T1000 (cell line): ENCODE results near the gene WWP2.

Source experiments
- DNase-seq: peaks from one replicate; lab custom pipeline; 2025; ENCODE audit warnings: mixed read lengths; lab: John Stamatoyannopoulos, UW

WWP2 gene

GRCh38 chr16:69926241-69926640 is 164.1 kb downstream of the WWP2 start:
- no peak for DNase-seq

- DNase-seq = no peak
These were observed 165.1 kb downstream of the WWP2 start for GRCh38 chr16:69927056-69927757.

GRCh38 chr16:69928856-69929400 is 166.8 kb downstream of the WWP2 start:
- DNase-seq = no peak

- no peak for DNase-seq
These were observed 167.3 kb downstream of the WWP2 start for GRCh38 chr16:69929480-69929879.

GRCh38 chr16:69930117-69930776 is 168.1 kb downstream of the WWP2 start:
- peak; percentile 9 for DNase-seq

GRCh38 chr16:69931631-69932030 is 169.5 kb downstream of the WWP2 start:
- DNase-seq = no peak

- no peak for DNase-seq
These were observed 170.1 kb downstream of the WWP2 start for GRCh38 chr16:69932228-69932627.

- DNase-seq = no peak
These were observed 170.7 kb downstream of the WWP2 start for GRCh38 chr16:69932691-69933392.

- DNase-seq = no peak
These were observed 171.9 kb downstream of the WWP2 start for GRCh38 chr16:69934044-69934443.

- DNase-seq = no peak
These were observed 172.6 kb downstream of the WWP2 start for GRCh38 chr16:69934751-69935150.

- DNase-seq = no peak
These were observed 173.2 kb downstream of the WWP2 start for GRCh38 chr16:69935278-69935711.

- no peak for DNase-seq
These were observed 173.6 kb downstream of the WWP2 start for GRCh38 chr16:69935740-69936139.

- no peak for DNase-seq
These were observed 174.1 kb downstream of the WWP2 start for GRCh38 chr16:69936252-69936651.

- DNase-seq = no peak
These were observed 174.6 kb downstream of the WWP2 start for GRCh38 chr16:69936751-69937211.

- no peak for DNase-seq
These were observed 175.4 kb downstream of the WWP2 start for GRCh38 chr16:69937465-69937951.

GRCh38 chr16:69938981-69939820 is 177.1 kb downstream of the WWP2 start:
- no peak for DNase-seq

GRCh38 chr16:69939821-69940585 is 177.9 kb downstream of the WWP2 start:
- no peak for DNase-seq

- no peak for DNase-seq
These were observed 178.5 kb downstream of the WWP2 start for GRCh38 chr16:69940676-69941075.

- no peak for DNase-seq
These were observed 179.3 kb downstream of the WWP2 start for GRCh38 chr16:69941251-69942098.

- no peak for DNase-seq
These were observed 180.0 kb downstream of the WWP2 start for GRCh38 chr16:69942099-69942491.
